Right lobe of liver (tissue), 4 donors: ENCODE results near the gene CKMT2.

Experiments
- CTCF ChIP-seq, 4 donors: fragments of 200-600 bp in 3 of 4; fragments of 450-650 bp in 1 of 4; IDR thresholded peaks; one replicate each; pipeline versions ENCODE4 v1.5.1 to v1.8.0; 2016 to 2022; ENCODE audit warnings: antibody characterized with exemption in 4 of 4, mild to moderate bottlenecking in 2 of 4
- POLR2A ChIP-seq: fragments of 450-650 bp; IDR thresholded peaks from one replicate; pipeline ENCODE4 v1.6.1; 2017; ENCODE audit warnings: antibody characterized with exemption, mild to moderate bottlenecking
- donor health status: DM: no; HTN: no; CAD: no.
- donor health status: DM: no; HTN: no; CAD: no.
- donor health status: DM: no; HTN: yes; CAD: no.

- TF ChIP-seq CTCF (IDR thresholded peaks at IDR 0.05) (no peak), POLR2A (no peak)
Measured at GRCh38 chr5:81315336-81315735, 82.2 kb downstream of the CKMT2 start.
